Esophagus squamous epithelium (tissue), 5 donors: Measurements from ENCODE around the gene AP4B1. TPM values are rescaled to one million over a fixed set of nuclear protein-coding genes. Genes with fewer than 3 reads are reported as not detected.

Experiments used
- DNase-seq: peaks from one replicate; lab custom pipeline; 2025; lab: John Stamatoyannopoulos, UW
- H3K27ac ChIP-seq, 4 donors: fragments of 200-600 bp; sonication (generic); one replicate each; pipeline ENCODE4 v1.5.1; 2016 to 2019; ENCODE audit warnings: mild to moderate bottlenecking in 1 of 4
- H3K27me3 ChIP-seq, 4 donors: fragments of 200-600 bp; sonication (generic); 1 replicate in 3 of 4; 2 replicates in 1 of 4; pipeline versions ENCODE4 v1.5.1 to v1.6.0; 2017 to 2021; ENCODE audit warnings: antibody characterized with exemption in 1 of 4
- H3K36me3 ChIP-seq, 3 donors: fragments of 200-600 bp; sonication (generic); one replicate each; pipeline ENCODE4 v1.5.1; 2016 to 2019
- H3K4me1 ChIP-seq, 3 donors: fragments of 200-600 bp; sonication (generic); one replicate each; pipeline ENCODE4 v1.5.1; 2017 to 2019
- H3K4me3 ChIP-seq, 4 donors: fragments of 200-600 bp; sonication (generic); 1 replicate in 3 of 4; 2 replicates in 1 of 4; pipeline ENCODE4 v1.5.1; 2016 to 2019; ENCODE audit warnings: mild to moderate bottlenecking in 2 of 4, moderate library complexity in 1 of 4
- H3K9me3 ChIP-seq, 3 donors: fragments of 200-600 bp; sonication (generic); one replicate each; pipeline ENCODE4 v1.5.1; 2016 to 2019
- POLR2A ChIP-seq, 4 donors: fragments of 450-650 bp; IDR thresholded peaks; one replicate each; pipeline ENCODE4 v1.6.1; 2017; ENCODE audit warnings: antibody characterized with exemption in 4 of 4, mild to moderate bottlenecking in 4 of 4, moderate library complexity in 3 of 4
- WGBS, 2 donors: methylation state at CpG; one replicate each; pipeline ENCODE4 v1.1.5; 2018; 5-methylcytosine and 5-hydroxymethylcytosine counted together
- intact Hi-C: fragments of 100-400 bp; cut with DNase I; formaldehyde crosslinking; loops from one replicate; pipeline ENCODE4 v1.15.0; 2022
- total RNA-seq, 4 donors: library from RNA; depleted of rRNA; stranded (reverse); fragments of >200 nt; gene quantifications; one replicate each; pipeline ENCODE4 v1.1.0, GENCODE V29; 2016
- TF ChIP-seq, protein P1 (sequence below), 6 experiments: fragments of 450-650 bp in 4 of 6; fragments of 200-600 bp in 2 of 6; sonication (generic) in 2 of 6; IDR thresholded peaks; one replicate each; pipeline ENCODE4 v1.5.1; 2016 to 2019; ENCODE audit warnings: antibody characterized with exemption in 6 of 6, mild to moderate bottlenecking in 4 of 6, moderate library complexity in 4 of 6
- donor health status: DM: yes; HTN: yes; CAD: no.

AP4B1 gene
- total RNA-seq, 4 donors from 2014 or later: 8.2 to 15.3 (median 11.5) TPM

DNA sequence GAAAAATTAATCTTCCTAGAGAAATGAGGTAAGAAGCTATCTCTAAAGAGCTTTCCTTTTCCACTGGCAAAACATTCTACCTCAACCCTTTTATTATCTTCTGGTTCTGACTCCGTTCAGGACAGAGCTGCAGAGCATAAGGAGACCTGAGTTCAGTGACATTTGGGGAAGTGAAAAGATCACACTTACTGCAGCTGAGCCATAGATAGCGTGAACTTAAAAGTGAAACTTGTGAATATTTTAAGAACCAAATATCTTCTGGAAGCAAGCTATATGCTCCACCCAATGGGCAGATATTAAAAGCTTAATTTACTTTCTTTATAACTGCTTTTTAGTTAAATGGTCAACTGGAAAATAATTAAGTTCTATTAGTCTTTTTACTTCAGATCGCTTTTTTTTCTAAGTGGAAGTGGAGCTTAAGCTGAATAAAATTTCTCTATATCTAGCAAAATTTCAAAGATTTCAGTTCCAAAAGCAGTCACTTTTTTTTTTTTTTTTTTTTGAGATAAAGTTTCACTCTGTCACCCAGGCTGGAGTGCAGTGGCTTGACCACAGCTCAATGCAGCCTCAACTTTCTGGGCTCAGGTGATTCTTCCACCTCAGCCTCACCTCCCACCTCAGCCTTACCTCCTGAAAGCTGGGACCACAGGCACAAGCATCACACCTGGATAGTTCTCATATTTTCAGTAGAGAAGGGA lies 45.0 kb downstream of the AP4B1 start:
- intact Hi-C loops: no loop called here
- no peak for DNase-seq
- H3K36me3 ChIP-seq: no peaks in the 10 kb centered on the region
- H3K27ac ChIP-seq: no peak overlapping the region
- no peaks in the 10 kb centered on the region for H3K9me3 ChIP-seq
- no peaks in the 10 kb centered on the region for H3K27me3 ChIP-seq
- H3K4me3 ChIP-seq: no peak overlapping the region
- H3K4me1 ChIP-seq: peaks cover 0 to 38% (median 5%) of the 10 kb centered on the region in 3 donors
- TF ChIP-seq, protein P1, sequence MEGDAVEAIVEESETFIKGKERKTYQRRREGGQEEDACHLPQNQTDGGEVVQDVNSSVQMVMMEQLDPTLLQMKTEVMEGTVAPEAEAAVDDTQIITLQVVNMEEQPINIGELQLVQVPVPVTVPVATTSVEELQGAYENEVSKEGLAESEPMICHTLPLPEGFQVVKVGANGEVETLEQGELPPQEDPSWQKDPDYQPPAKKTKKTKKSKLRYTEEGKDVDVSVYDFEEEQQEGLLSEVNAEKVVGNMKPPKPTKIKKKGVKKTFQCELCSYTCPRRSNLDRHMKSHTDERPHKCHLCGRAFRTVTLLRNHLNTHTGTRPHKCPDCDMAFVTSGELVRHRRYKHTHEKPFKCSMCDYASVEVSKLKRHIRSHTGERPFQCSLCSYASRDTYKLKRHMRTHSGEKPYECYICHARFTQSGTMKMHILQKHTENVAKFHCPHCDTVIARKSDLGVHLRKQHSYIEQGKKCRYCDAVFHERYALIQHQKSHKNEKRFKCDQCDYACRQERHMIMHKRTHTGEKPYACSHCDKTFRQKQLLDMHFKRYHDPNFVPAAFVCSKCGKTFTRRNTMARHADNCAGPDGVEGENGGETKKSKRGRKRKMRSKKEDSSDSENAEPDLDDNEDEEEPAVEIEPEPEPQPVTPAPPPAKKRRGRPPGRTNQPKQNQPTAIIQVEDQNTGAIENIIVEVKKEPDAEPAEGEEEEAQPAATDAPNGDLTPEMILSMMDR (IDR thresholded peaks at IDR 0.05): no peak
- TF ChIP-seq POLR2A (IDR thresholded peaks at IDR 0.05): no peak
- WGBS, 2 donors: 56 to 75% methylated on average over 3 of the region's 3 CpGs

DNA sequence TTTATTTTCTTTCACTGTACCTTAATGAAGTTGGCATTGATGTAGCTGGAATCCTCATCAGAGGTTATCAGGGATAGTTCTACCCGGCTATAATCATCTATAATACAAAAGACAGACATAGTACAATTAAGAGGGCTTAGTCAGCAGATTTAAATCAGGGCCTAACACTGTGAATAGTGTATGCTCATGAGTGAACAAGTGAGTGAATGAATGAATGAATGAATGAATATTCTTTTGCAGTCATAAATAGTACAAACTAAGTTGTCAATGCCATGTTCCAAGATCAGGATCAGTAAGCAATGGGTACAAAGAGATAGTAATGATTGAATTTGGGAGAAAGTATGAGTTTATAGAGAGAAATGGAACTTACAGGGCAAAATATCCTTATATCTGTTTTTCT lies 45.6 kb downstream of the AP4B1 start:
- WGBS, 2 donors: 67 to 83% methylated on average over 1 of the region's 1 CpG
- DNase-seq: no peak
- intact Hi-C loops: no loop called here
- Histone ChIP-seq H3K27me3 (no peaks in the 10 kb centered on the region), H3K4me1 (peaks cover 0 to 38% (median 5%) of the 10 kb centered on the region in 3 donors), H3K4me3 (no peak overlapping the region), H3K9me3 (no peaks in the 10 kb centered on the region), H3K27ac (no peak overlapping the region), H3K36me3 (no peaks in the 10 kb centered on the region)
- TF ChIP-seq, protein P1 (IDR thresholded peaks at IDR 0.05): no peak
- no peak for TF ChIP-seq POLR2A (IDR thresholded peaks at IDR 0.05)

DNA sequence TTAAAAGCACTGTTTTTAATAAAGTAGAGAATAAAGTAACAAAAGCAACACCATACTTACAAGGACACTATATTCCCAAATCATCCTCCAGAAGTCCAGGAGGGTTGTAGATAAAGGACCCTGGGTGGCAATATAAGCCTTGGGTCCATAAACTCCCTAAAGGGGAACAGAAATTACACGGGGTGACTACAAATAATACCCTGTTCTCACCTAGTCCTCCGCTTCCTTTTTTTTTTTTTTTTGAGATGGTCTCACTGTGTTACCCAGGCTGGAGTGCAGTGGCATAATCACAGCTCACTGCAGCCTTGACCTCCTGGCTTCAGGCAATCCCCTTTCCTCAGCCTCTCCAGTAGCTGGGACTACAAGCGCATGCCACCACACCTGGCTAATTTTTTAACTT lies 46.2 kb downstream of the AP4B1 start:
- H3K27ac ChIP-seq: no peak overlapping the region
- peaks cover 0 to 38% (median 5%) of the 10 kb centered on the region in 3 donors for H3K4me1 ChIP-seq
- 84 to 87% methylated on average over 3 of the region's 3 CpGs for WGBS, 2 donors
- intact Hi-C loops: no loop called here
- no peaks in the 10 kb centered on the region for H3K36me3 ChIP-seq
- no peak for TF ChIP-seq POLR2A (IDR thresholded peaks at IDR 0.05)
- TF ChIP-seq, protein P1 (IDR thresholded peaks at IDR 0.05): no peak
- H3K9me3 ChIP-seq: no peaks in the 10 kb centered on the region
- H3K4me3 ChIP-seq: no peak overlapping the region
- H3K27me3 ChIP-seq: no peaks in the 10 kb centered on the region
- DNase-seq: no peak

DNA sequence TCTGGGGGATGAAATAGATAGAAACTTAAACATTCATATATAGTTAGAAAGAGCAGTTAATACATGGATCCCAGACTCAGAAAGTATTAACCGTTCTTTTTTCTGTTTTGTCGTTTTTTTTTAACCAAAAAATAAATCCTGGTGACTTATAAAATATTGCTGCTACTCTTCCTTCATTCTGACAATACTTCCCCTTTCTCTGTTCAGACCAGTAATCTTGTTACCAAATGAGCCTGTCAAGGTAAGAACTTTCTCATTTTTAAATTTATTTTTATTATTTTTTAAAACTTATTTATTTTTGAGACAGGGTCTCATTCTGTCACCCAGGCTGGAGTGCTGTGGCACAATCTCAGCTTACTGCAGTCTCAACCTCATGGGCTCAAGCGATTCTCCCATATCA lies 46.8 kb downstream of the AP4B1 start:
- H3K4me3 ChIP-seq: no peak overlapping the region
- no peaks in the 10 kb centered on the region for H3K9me3 ChIP-seq
- H3K4me1 ChIP-seq: peaks cover 0 to 38% (median 5%) of the 10 kb centered on the region in 3 donors
- intact Hi-C loops: no loop called here
- H3K36me3 ChIP-seq: no peaks in the 10 kb centered on the region
- TF ChIP-seq POLR2A (IDR thresholded peaks at IDR 0.05): no peak
- TF ChIP-seq, protein P1 (IDR thresholded peaks at IDR 0.05): no peak
- H3K27me3 ChIP-seq: no peaks in the 10 kb centered on the region
- no peak for DNase-seq
- no peak overlapping the region for H3K27ac ChIP-seq
- WGBS, 2 donors: 68 to 70% methylated on average over 3 of the region's 3 CpGs

DNA sequence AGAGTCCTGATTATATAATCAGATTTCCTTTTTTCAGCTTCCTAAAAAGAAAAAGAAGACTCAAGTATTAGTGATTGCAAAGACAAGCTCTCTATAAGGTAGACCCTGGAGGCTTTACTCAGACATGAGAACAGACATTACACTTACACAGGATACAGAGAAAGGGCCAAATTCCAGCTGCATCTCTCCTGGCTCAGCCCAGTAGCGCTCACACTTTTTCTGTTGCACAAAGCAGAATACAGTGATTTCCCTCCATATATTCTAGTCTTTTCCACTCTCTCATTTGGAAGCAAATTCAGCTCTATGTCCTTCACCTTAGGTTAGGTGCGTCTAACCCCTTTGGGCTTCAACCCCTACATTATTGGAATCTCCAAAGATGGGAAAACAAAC lies 48.2 kb downstream of the AP4B1 start:
- WGBS, 2 donors: 93 to 98% methylated on average over 2 of the region's 2 CpGs
- Histone ChIP-seq H3K4me3 (no peak overlapping the region), H3K36me3 (no peaks in the 10 kb centered on the region), H3K4me1 (peaks cover 0 to 38% (median 5%) of the 10 kb centered on the region in 3 donors), H3K27me3 (no peaks in the 10 kb centered on the region), H3K27ac (peak overlapping the region in 2 of 4 donors; percentile 44 to 65), H3K9me3 (no peaks in the 10 kb centered on the region)
- no peak for DNase-seq
- TF ChIP-seq POLR2A (IDR thresholded peaks at IDR 0.05): no peak
- TF ChIP-seq, protein P1 (IDR thresholded peaks at IDR 0.05): no peak
- intact Hi-C loops: no loop called here
